IMR-90 (cell line): Measurements from ENCODE around the gene ADCY2.

Experiments
- BHLHE40 ChIP-seq: fragments of 150-350 bp; IDR thresholded peaks from 2 replicates; pipeline ENCODE4 v1.6.1; 2016; ENCODE audit warnings: mild to moderate bottlenecking, low read depth, low read length
- CEBPB ChIP-seq: IDR thresholded peaks from 2 replicates; pipeline ENCODE4 v1.6.1; 2012; ENCODE audit warnings: low read depth, low read length, improper control_type of control experiment
- FOS ChIP-seq: fragments of 150-350 bp; IDR thresholded peaks from 2 replicates; pipeline ENCODE4 v1.6.1; 2016; ENCODE audit warnings: low read depth, low read length
- MAZ ChIP-seq: IDR thresholded peaks from 2 replicates; pipeline ENCODE4 v1.6.1; 2012; ENCODE audit warnings: low read depth, mild to moderate bottlenecking, low read length, improper control_type of control experiment, moderate library complexity, borderline replicate concordance
- NFE2L2 ChIP-seq: fragments of 150-350 bp; IDR thresholded peaks from 2 replicates; pipeline ENCODE4 v1.6.1; 2016; ENCODE audit warnings: low read depth, mild to moderate bottlenecking, low read length
- POLR2A ChIP-seq: IDR thresholded peaks from 2 replicates; pipeline ENCODE4 v1.6.1; 2012; ENCODE audit warnings: mild to moderate bottlenecking, low read depth, low read length
- RAD21 ChIP-seq: IDR thresholded peaks from 2 replicates; pipeline ENCODE4 v1.6.1; 2012; ENCODE audit warnings: low read length, improper control_type of control experiment
- RCOR1 ChIP-seq: IDR thresholded peaks from 2 replicates; pipeline ENCODE4 v1.6.1; 2012; ENCODE audit warnings: mild to moderate bottlenecking, low read length, improper control_type of control experiment; ENCODE audit not compliant: insufficient replicate concordance
- SMC3 ChIP-seq: fragments of 150-350 bp; IDR thresholded peaks from 2 replicates; pipeline ENCODE4 v1.6.1; 2016; ENCODE audit warnings: low read depth, mild to moderate bottlenecking, antibody characterized with exemption, low read length, moderate library complexity
- TF ChIP-seq, protein P1 (sequence below): conservative IDR thresholded peaks from 2 replicates; pipeline ENCODE4 v1.5.1; 2012; ENCODE audit warnings: mild to moderate bottlenecking, low read depth, low read length, improper control_type of control experiment
- TF ChIP-seq, protein P2 (sequence below): fragments of 150-350 bp; IDR thresholded peaks from 2 replicates; pipeline ENCODE4 v1.6.1; 2017; ENCODE audit warnings: mild to moderate bottlenecking, antibody characterized with exemption, low read length, low read depth

DNA sequence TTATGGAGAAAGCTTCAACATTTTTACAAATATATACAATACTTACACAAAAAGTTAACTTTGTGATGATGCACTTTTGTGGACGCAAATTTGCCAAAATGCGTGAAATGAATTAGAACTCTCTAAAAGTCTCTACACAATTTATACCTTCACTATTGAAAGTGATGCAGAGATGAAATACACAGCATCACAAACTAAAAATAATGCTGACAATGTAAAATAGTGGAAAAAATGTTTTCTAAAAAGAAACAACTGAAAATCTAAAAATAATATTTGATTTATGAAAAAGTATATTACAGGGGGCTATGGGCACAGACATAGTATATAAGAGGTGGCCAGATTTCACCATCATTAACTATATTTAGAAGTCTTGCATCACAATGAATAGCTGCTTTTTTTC, 188.8 kb downstream of the ADCY2 start:
- TF ChIP-seq BHLHE40, result no peak
- no peak for TF ChIP-seq CEBPB
- TF ChIP-seq, protein P1, sequence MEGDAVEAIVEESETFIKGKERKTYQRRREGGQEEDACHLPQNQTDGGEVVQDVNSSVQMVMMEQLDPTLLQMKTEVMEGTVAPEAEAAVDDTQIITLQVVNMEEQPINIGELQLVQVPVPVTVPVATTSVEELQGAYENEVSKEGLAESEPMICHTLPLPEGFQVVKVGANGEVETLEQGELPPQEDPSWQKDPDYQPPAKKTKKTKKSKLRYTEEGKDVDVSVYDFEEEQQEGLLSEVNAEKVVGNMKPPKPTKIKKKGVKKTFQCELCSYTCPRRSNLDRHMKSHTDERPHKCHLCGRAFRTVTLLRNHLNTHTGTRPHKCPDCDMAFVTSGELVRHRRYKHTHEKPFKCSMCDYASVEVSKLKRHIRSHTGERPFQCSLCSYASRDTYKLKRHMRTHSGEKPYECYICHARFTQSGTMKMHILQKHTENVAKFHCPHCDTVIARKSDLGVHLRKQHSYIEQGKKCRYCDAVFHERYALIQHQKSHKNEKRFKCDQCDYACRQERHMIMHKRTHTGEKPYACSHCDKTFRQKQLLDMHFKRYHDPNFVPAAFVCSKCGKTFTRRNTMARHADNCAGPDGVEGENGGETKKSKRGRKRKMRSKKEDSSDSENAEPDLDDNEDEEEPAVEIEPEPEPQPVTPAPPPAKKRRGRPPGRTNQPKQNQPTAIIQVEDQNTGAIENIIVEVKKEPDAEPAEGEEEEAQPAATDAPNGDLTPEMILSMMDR, result no peak
- no peak for TF ChIP-seq RCOR1
- TF ChIP-seq NFE2L2, result no peak
- TF ChIP-seq, protein P2, sequence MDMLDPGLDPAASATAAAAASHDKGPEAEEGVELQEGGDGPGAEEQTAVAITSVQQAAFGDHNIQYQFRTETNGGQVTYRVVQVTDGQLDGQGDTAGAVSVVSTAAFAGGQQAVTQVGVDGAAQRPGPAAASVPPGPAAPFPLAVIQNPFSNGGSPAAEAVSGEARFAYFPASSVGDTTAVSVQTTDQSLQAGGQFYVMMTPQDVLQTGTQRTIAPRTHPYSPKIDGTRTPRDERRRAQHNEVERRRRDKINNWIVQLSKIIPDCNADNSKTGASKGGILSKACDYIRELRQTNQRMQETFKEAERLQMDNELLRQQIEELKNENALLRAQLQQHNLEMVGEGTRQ, result no peak
- no peak for TF ChIP-seq POLR2A
- no peak for TF ChIP-seq FOS
- no peak for TF ChIP-seq SMC3
- no peak for TF ChIP-seq MAZ
- no peak for TF ChIP-seq RAD21
